Measurements from ENCODE around the gene PARVA. TPM values are rescaled to one million over a fixed set of nuclear protein-coding genes. Genes with fewer than 3 reads are reported as not detected.

PARVA gene
- total RNA-seq, 2 experiments from 2014 or later: 0.61 to 0.65 TPM

GRCh38 chr11:12417691-12418611 lies 40.6 kb downstream of the PARVA start:
- no peak overlapping the region for H3K4me3 Mint-ChIP-seq
- H3K9me3 Mint-ChIP-seq: no peaks in the 10 kb centered on the region
- H3K36me3 Mint-ChIP-seq: no peaks in the 10 kb centered on the region

GRCh38 chr11:12420040-12420439 lies 42.7 kb downstream of the PARVA start:
- H3K27ac Mint-ChIP-seq: no peak overlapping the region
- H3K9me3 Mint-ChIP-seq: no peaks in the 10 kb centered on the region
- no peaks in the 10 kb centered on the region for H3K36me3 Mint-ChIP-seq
- H3K4me3 Mint-ChIP-seq: no peak overlapping the region
- POLR2A ChIA-PET: no interaction called here
- no peak for ATAC-seq (ENCODE audit: low read depth)
- DNase-seq: no peak
- no peaks in the 10 kb centered on the region for H3K4me1 Mint-ChIP-seq
- no peaks in the 10 kb centered on the region for H3K27me3 Mint-ChIP-seq

More at GRCh38 chr11:12417691-12418611, 40.6 kb downstream of the PARVA start:
- no peak for ATAC-seq (ENCODE audit: low read depth)
- Mint-ChIP-seq H3K27ac (no peak overlapping the region), H3K4me1 (no peaks in the 10 kb centered on the region), H3K27me3 (peaks cover 3% of the 10 kb centered on the region)
- POLR2A ChIA-PET: no interaction called here
- DNase-seq: no peak

- no peak overlapping the region for H3K4me3 Mint-ChIP-seq
- H3K27me3 Mint-ChIP-seq: peaks cover 2% of the 10 kb centered on the region
- POLR2A ChIA-PET: no interaction called here
- no peaks in the 10 kb centered on the region for H3K4me1 Mint-ChIP-seq
- DNase-seq: no peak
- H3K9me3 Mint-ChIP-seq: no peaks in the 10 kb centered on the region
- no peak overlapping the region for H3K27ac Mint-ChIP-seq
- H3K36me3 Mint-ChIP-seq: no peaks in the 10 kb centered on the region
- no peak for ATAC-seq (ENCODE audit: low read depth)
Measured at GRCh38 chr11:12420706-12421105, 43.3 kb downstream of the PARVA start.

GRCh38 chr11:12421386-12421785 lies 44.0 kb downstream of the PARVA start:
- Mint-ChIP-seq H3K4me3 (no peak overlapping the region), H3K27ac (no peak overlapping the region), H3K9me3 (no peaks in the 10 kb centered on the region), H3K36me3 (no peaks in the 10 kb centered on the region), H3K27me3 (peaks cover 2% of the 10 kb centered on the region), H3K4me1 (no peaks in the 10 kb centered on the region)
- ATAC-seq (ENCODE audit: low read depth) (no peak), DNase-seq (no peak)
- POLR2A ChIA-PET: no interaction called here

GRCh38 chr11:12426176-12426575 lies 48.8 kb downstream of the PARVA start:
- H3K4me3 Mint-ChIP-seq: no peak overlapping the region
- ATAC-seq (ENCODE audit: low read depth) (no peak), DNase-seq (no peak)
- peaks cover 2% of the 10 kb centered on the region for H3K27me3 Mint-ChIP-seq
- no peak overlapping the region for H3K27ac Mint-ChIP-seq
- no peaks in the 10 kb centered on the region for H3K4me1 Mint-ChIP-seq
- POLR2A ChIA-PET: no interaction called here
- H3K36me3 Mint-ChIP-seq: no peaks in the 10 kb centered on the region
- H3K9me3 Mint-ChIP-seq: no peaks in the 10 kb centered on the region

GRCh38 chr11:12429155-12429554 lies 51.8 kb downstream of the PARVA start:
- no peaks in the 10 kb centered on the region for H3K9me3 Mint-ChIP-seq
- H3K27me3 Mint-ChIP-seq: peaks cover 2% of the 10 kb centered on the region
- DNase-seq (no peak), ATAC-seq (ENCODE audit: low read depth) (no peak)
- POLR2A ChIA-PET: no interaction called here
- H3K27ac Mint-ChIP-seq: no peak overlapping the region
- no peaks in the 10 kb centered on the region for H3K4me1 Mint-ChIP-seq
- no peaks in the 10 kb centered on the region for H3K36me3 Mint-ChIP-seq
- H3K4me3 Mint-ChIP-seq: no peak overlapping the region

- Mint-ChIP-seq H3K36me3 (no peaks in the 10 kb centered on the region), H3K27me3 (peaks cover under 1% of the 10 kb centered on the region), H3K4me1 (no peaks in the 10 kb centered on the region), H3K4me3 (no peak overlapping the region), H3K27ac (no peak overlapping the region), H3K9me3 (no peaks in the 10 kb centered on the region)
- DNase-seq: no peak
- ATAC-seq (ENCODE audit: low read depth): no peak
- POLR2A ChIA-PET: no interaction called here
Measured at GRCh38 chr11:12430351-12430750, 53.0 kb downstream of the PARVA start.

- no peak overlapping the region for H3K4me3 Mint-ChIP-seq
- DNase-seq: no peak
- no peak for ATAC-seq (ENCODE audit: low read depth)
- H3K9me3 Mint-ChIP-seq: no peaks in the 10 kb centered on the region
- H3K36me3 Mint-ChIP-seq: no peaks in the 10 kb centered on the region
- no peaks in the 10 kb centered on the region for H3K27me3 Mint-ChIP-seq
- no peaks in the 10 kb centered on the region for H3K4me1 Mint-ChIP-seq
- no peak overlapping the region for H3K27ac Mint-ChIP-seq
- POLR2A ChIA-PET: no interaction called here
Measured at GRCh38 chr11:12430954-12431595, 53.7 kb downstream of the PARVA start.

- H3K4me3 Mint-ChIP-seq: no peak overlapping the region
- POLR2A ChIA-PET: no interaction called here
- no peak overlapping the region for H3K27ac Mint-ChIP-seq
- no peak for ATAC-seq (ENCODE audit: low read depth)
- H3K27me3 Mint-ChIP-seq: no peaks in the 10 kb centered on the region
- DNase-seq: no peak
- H3K36me3 Mint-ChIP-seq: no peaks in the 10 kb centered on the region
- H3K4me1 Mint-ChIP-seq: no peaks in the 10 kb centered on the region
- H3K9me3 Mint-ChIP-seq: no peaks in the 10 kb centered on the region
Measured at GRCh38 chr11:12432507-12432906, 55.1 kb downstream of the PARVA start.

GRCh38 chr11:12433121-12433520 lies 55.8 kb downstream of the PARVA start:
- ATAC-seq (ENCODE audit: low read depth) (no peak), DNase-seq (no peak)
- Mint-ChIP-seq H3K36me3 (no peaks in the 10 kb centered on the region), H3K27me3 (no peaks in the 10 kb centered on the region), H3K9me3 (no peaks in the 10 kb centered on the region), H3K4me3 (no peak overlapping the region), H3K4me1 (no peaks in the 10 kb centered on the region), H3K27ac (no peak overlapping the region)
- POLR2A ChIA-PET: no interaction called here

- ATAC-seq (ENCODE audit: low read depth): no peak
- H3K27me3 Mint-ChIP-seq: no peaks in the 10 kb centered on the region
- DNase-seq: no peak
- H3K4me3 Mint-ChIP-seq: no peak overlapping the region
- POLR2A ChIA-PET: no interaction called here
- H3K27ac Mint-ChIP-seq: no peak overlapping the region
- H3K9me3 Mint-ChIP-seq: no peaks in the 10 kb centered on the region
- H3K4me1 Mint-ChIP-seq: no peaks in the 10 kb centered on the region
- no peaks in the 10 kb centered on the region for H3K36me3 Mint-ChIP-seq
Measured at GRCh38 chr11:12433571-12434324, 56.4 kb downstream of the PARVA start.

- H3K4me1 Mint-ChIP-seq: no peaks in the 10 kb centered on the region
- no peaks in the 10 kb centered on the region for H3K36me3 Mint-ChIP-seq
- no peaks in the 10 kb centered on the region for H3K9me3 Mint-ChIP-seq
- no peak for DNase-seq
- no peak overlapping the region for H3K27ac Mint-ChIP-seq
- no peak overlapping the region for H3K4me3 Mint-ChIP-seq
- POLR2A ChIA-PET: no interaction called here
- H3K27me3 Mint-ChIP-seq: no peaks in the 10 kb centered on the region
- no peak for ATAC-seq (ENCODE audit: low read depth)
Measured at GRCh38 chr11:12434325-12434654, 56.9 kb downstream of the PARVA start.

- POLR2A ChIA-PET: no interaction called here
- H3K36me3 Mint-ChIP-seq: no peaks in the 10 kb centered on the region
- no peaks in the 10 kb centered on the region for H3K4me1 Mint-ChIP-seq
- H3K27me3 Mint-ChIP-seq: no peaks in the 10 kb centered on the region
- DNase-seq (no peak), ATAC-seq (ENCODE audit: low read depth) (no peak)
- no peak overlapping the region for H3K27ac Mint-ChIP-seq
- H3K4me3 Mint-ChIP-seq: no peak overlapping the region
- H3K9me3 Mint-ChIP-seq: no peaks in the 10 kb centered on the region
Measured at GRCh38 chr11:12435264-12435663, 57.9 kb downstream of the PARVA start.

GRCh38 chr11:12436266-12436665 lies 58.9 kb downstream of the PARVA start:
- no peak for DNase-seq
- ATAC-seq (ENCODE audit: low read depth): no peak
- no peak overlapping the region for H3K27ac Mint-ChIP-seq
- H3K27me3 Mint-ChIP-seq: no peaks in the 10 kb centered on the region
- H3K9me3 Mint-ChIP-seq: peaks cover 2% of the 10 kb centered on the region
- POLR2A ChIA-PET: no interaction called here
- H3K4me1 Mint-ChIP-seq: no peaks in the 10 kb centered on the region
- no peaks in the 10 kb centered on the region for H3K36me3 Mint-ChIP-seq
- H3K4me3 Mint-ChIP-seq: no peak overlapping the region
